NOMO-1 treated with dmso at 0.1 percent for 144 hours (cell line): Measurements from ENCODE around the gene RINT1.
"Not testable (repeated sequence)": the region's sequence is repeated elsewhere in the genome, so short reads cannot be mapped to it uniquely, and the experiment has no call there.

Experiments used
- DNase-seq: peaks from one replicate; lab custom pipeline; 2025; ENCODE audit not compliant: unreplicated experiment; lab: John Stamatoyannopoulos, UW

Gene RINT1

DNA sequence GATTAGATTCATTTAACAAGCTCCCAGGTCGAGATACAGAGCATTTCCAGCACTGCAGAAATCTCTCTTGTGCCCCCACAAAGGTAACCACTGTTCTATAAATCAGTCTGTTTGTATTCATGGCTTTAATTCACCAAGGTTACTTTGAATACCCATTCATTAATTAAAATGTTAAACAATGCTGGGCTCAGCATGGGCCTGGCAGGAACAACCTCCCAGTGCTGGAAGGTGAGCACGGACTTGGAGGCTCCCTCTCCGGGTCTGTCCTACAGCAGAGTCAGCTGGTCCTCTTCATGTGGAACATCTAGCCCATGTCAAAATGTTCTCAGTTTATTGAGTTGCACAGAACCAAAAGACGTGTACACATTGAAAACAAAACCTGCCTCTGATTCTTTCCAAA lies 64.9 kb downstream of the RINT1 start:
- no peak for DNase-seq

DNA sequence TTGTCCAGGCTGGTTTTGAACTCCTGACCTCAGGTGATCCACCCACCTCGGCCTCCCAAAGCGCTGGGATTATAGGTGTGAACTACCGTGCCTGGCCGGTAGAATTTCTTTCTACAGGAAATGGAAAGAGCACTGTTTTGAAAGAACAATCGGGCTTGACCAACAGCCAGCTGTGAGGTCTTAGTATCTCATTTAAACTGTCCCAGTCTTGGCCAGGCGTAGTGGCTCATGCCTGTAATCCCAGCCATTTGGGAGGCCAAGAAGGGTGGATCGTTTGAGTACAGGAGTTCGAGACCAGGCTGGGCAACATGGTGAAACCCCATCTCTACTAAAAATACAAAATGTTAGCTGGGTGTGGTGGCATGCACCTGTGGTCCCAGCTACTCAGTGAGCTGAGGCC lies 67.1 kb downstream of the RINT1 start:
- not testable (repeated sequence) for DNase-seq

DNA sequence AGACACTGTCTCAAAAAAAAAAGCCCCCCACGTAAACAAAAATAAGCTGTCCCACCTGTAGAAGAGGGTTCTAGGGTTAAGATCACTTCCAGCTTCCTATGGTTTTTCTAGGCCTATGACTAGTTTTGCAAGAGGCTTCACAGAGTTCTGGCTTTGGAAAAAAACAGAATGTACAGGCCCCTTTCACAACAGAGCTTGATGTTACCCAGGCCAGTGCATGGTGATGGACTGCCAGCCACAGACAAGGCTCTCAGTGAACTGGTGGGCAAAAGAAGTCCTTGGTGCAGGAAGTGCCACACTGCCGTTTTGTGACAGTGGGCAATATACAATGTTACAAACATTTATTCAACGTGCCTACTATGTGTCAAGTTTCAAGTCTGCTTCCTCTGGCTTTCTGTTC lies 67.5 kb downstream of the RINT1 start:
- DNase-seq, result no peak

DNA sequence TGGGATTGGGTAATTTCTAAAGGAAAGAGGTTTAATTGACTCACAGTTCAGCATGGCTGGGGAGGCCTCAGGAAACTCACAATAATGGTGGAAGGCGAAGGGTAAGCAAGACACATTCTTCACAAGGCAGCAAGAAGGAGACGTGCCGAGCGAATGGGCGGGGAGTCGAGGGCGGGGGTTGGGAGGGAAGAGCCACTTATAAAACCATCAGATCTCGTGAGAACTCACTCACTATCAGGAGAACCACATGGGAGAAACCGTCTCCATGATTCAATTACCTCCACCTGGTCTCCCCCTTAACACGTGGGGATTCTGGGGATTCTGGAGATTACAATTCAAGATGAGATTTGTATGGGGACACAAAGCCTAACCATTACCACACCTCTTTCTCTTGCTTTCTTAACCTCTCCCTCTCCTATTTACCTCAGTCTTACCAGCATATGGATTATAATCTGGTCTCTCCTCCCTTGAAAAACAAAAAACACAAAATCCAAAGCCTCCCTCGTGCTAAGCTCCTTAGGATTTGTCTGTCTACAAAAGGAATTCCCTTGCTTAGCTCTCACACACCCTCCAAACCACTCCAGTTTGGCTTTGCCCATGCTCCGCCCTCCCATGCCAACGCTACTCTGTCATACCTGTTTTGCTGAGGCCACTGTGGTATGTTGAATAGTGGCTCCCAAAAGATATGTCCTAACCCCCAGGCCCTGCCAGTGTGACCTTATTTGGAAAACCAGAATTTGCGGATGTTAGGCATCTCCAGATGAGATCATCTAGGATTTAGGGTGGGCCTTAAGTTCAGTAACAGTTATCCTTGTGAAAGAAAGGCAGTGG lies 68.9 kb downstream of the RINT1 start:
- no peak for DNase-seq

DNA sequence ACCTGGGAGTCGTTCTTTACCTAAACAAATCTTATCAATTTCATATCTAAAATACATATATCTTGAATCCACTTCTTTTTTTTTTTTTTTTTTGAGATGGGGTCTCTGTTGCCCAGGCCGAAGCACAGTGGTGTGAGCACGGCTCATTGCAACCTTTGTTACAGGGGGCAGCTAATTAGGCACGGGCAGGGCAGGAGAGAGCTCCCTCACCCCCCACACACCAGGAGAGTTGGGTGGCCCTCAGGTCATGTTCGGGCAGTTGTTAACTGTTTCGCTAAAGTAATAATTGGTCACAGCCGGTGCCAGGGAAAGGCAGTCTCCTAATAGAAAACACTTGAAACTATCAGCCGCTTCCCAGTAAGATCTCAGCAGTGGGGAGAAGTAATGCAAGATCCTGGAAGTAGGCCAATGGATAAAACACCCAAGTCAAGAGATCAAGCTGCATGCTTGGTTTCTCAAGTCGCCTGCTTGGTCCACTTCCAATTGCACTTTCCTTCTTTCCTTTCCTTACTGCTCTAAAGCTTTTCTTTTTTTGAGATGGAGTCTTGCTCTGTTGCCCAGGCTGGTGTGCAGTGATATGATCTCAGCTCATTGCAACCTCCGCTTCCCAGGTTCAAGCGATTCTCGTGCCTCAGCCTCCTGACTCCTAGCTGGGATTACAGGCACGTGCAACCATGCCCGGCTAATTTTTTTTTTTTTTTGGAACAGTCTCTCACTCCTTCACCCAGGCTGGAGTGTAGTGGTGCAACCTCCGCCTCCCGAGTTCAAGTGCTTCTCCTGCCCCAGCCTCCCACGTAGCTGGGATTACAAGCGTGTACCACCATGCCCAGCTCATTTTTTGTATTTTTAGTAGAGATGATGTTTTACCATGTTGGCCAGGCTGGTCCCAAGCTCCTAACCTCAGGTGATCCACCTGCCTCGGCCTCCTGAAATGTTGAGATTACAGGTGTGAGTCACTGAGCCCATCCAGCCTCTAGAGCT lies 70.6 kb downstream of the RINT1 start:
- no peak for DNase-seq

DNA sequence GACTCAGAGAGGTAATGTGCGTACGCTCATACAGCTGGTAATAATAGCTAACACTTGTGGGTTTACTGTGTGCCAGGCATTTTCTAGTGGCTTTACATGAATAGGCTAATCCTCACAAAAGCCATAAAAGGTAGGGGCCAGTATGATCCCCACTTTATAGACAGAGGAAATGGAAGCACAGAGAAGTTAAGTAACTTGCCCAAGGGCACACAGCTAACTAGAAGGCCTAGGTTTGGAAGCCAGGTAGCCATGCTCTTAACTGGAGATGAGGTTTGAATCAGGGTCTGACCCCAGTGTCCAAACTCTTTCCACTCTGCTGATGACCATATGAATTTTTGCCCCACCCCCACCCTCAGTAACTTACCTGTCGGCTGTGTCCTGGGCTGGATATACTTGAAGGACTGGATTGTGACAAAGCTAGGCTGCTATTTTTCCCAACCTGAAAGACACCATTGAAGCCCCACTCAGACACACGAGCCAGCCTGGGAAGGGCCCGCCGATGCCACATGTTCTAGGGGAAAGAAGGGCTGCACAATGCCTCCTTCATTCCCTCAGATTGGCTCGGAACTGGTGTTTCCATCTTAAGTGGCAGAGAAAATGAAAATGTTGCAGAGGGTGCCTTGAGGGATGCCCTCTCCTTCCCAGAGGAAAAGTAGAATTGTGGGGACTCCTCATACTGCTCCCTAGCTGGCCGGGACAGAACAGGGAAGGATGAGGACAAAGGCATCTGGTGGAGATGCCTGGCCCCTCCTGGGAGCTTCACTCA lies 78.3 kb downstream of the RINT1 start:
- no peak for DNase-seq

DNA sequence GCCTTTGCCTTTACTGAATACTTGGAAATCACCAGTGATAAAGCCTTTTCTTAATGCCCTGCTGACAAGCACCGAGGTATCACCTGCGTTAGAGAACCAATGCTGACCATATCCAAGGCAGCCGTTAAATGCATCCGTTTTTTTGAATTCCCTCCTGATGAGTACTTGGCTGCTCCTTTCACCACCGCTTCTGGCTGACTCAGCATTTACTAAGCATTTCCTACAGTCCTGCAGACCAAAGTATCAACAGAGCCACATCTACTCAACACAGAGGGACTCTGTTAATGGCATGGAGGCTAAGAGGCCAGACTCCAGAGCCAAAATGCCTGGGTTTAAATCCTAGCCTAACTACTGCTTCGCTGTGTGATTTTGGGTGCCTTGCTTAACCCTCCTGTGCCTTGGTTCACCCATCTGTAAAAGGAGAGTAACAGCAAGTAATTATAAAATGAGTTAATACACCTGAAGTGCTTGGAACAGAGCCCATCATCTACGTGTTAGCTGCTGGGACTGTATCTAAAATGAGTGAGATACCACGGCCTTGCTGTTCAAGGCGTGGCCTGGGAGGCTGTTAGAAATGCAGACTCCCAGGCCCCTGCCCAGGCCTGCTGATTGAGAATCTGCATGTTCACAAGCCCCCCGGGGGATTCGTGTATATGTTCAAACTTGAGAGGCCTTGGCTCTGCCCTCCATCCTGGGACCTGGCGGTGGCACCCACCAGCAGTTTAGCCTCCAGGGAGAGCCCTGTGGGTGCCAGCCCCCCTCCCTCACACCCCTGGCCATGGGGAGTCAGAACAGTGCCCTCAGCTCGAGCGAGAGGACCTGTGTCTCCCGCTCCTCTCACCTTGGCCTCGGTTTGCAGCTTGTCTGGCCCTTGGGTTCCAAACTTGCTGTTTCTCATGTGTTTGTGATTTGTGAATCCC lies 80.1 kb downstream of the RINT1 start:
- no peak for DNase-seq

DNA sequence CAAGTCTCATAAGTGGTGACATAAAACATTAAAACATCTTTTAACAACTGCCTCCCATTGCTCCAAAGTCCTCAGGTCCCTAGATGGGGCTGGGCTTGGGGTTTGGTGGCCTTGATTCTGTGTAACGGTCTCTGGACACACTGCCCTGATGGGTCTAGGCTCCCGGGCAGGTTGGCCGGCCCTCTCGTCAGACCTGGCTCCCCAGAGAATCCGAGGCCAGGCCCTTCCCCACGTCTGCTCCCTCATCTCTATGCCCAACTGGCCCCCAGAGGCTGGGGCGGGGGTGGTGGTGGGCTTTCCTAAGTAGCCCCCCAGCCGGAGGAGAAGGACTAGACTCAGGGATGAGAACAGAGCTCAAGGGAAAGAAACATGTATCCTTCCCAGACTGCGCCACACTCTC lies 80.8 kb downstream of the RINT1 start:
- DNase-seq, result no peak

DNA sequence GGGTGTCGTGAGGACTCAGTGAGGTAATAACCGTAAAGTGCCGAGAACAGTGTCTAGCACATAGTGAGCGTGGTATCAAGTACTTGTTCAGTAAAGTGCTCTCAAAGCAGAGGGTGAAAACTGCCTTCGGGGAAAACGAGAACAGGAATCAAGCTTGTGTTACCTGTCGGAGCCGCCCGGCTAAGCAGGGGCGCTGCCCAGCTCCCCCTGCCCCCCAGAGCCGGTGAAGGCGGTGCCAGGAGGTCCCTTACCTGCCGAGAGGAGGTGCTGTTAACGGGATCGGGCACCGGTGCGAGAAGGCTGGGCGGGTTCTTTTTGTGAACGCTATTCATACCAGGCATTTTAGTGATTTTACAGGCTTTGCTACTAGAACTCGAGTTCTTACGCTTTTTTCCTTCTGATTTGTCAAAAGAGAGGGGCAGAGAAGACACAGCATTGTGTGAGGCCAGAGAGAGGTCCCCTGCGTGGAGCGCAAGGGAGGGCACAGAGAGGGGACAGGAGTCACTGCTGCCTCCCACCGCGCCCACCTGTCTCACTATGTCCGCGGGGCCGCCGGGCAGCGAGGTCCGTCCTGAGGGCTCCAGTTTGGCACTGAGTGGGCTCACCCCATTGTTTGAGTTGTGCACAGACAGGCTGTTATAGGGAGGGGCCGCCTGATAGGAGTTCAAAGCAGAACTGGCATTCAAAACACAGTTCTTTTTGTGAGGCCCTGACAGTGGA lies 81.8 kb downstream of the RINT1 start:
- DNase-seq, result no peak

DNA sequence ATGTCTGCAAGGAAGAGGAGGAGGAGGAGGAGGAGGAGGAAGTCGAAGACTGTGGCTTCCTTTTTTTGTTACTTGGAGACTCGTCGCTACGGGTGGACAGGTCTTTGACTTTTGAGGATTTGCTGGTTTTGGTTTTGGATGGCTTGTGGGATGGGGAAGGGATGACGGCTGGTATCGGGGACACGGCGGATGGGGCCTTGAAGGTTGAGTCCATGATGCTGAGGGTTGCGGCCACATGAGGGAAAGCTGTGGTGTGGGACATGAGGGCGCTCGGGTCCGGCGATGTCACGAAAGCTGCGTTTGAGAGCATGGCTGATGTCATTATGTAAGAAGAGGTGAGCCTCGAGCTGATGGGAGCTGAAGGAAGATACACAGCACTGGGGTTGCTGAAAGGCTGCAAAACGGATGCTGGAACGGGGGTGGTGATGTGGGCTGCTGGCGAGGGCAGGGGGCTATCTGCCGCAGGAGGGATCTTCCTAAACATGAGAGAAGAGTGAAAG lies 82.4 kb downstream of the RINT1 start:
- DNase-seq, result no peak
